ENCODE data around the gene LAMB2. TPM values are rescaled to one million over a fixed set of nuclear protein-coding genes. Genes with fewer than 3 reads are reported as not detected.

Gene LAMB2
- total RNA-seq, 1 experiment from 2014 or later: 97.2 TPM

- peaks cover 14% of the 10 kb centered on the region for H3K4me1 ChIP-seq (replicated peaks)
- H3K9me3 ChIP-seq (replicated peaks): no peaks in the 10 kb centered on the region
- peaks cover 93% of the 10 kb centered on the region for H3K36me3 ChIP-seq
- no peak overlapping the region for H3K27ac ChIP-seq
- no peaks in the 10 kb centered on the region for H3K27me3 ChIP-seq (replicated peaks)
- no peak for DNase-seq (ENCODE audit: low read depth in 1 of 2, low spot score in 2 of 2)
- H3K4me3 ChIP-seq: no peak overlapping the region
These were observed 10.4 kb downstream of the LAMB2 start for GRCh38 chr3:49122451-49122850.

GRCh38 chr3:49122022-49122421, 10.8 kb downstream of the LAMB2 start:
- DNase-seq (ENCODE audit: low read depth in 1 of 2, low spot score in 2 of 2): no peak
- H3K4me3 ChIP-seq: no peak overlapping the region
- peaks cover 93% of the 10 kb centered on the region for H3K36me3 ChIP-seq
- no peaks in the 10 kb centered on the region for H3K27me3 ChIP-seq (replicated peaks)
- no peak overlapping the region for H3K27ac ChIP-seq
- peaks cover 14% of the 10 kb centered on the region for H3K4me1 ChIP-seq (replicated peaks)
- H3K9me3 ChIP-seq (replicated peaks): no peaks in the 10 kb centered on the region

- H3K4me3 ChIP-seq: peak overlapping the region; percentile 82
- no peaks in the 10 kb centered on the region for H3K27me3 ChIP-seq (replicated peaks)
- no peaks in the 10 kb centered on the region for H3K9me3 ChIP-seq (replicated peaks)
- H3K4me1 ChIP-seq (replicated peaks): peaks cover 14% of the 10 kb centered on the region
- peaks cover 93% of the 10 kb centered on the region for H3K36me3 ChIP-seq
- DNase-seq (ENCODE audit: low read depth in 1 of 2, low spot score in 2 of 2): no peak
- H3K27ac ChIP-seq: no peak overlapping the region
These were observed 11.6 kb downstream of the LAMB2 start for GRCh38 chr3:49121132-49121736.

GRCh38 chr3:49120438-49121131, 12.3 kb downstream of the LAMB2 start, which contains the start of gene USP19:
TSS of gene USP19 (minus strand) at chr3:49120823. CDS start at chr3:49119145, 1,678 bp downstream.
- peaks cover 93% of the 10 kb centered on the region for H3K36me3 ChIP-seq
- H3K27ac ChIP-seq: peak within 1 kb of the TSS; percentile 72
- peak within 1 kb of the TSS; percentile 82 for H3K4me3 ChIP-seq
- H3K27me3 ChIP-seq (replicated peaks): no peaks in the 10 kb centered on the region
- H3K4me1 ChIP-seq (replicated peaks): peaks cover 14% of the 10 kb centered on the region
- peak; percentile 87 to 89 for DNase-seq (ENCODE audit: low read depth in 1 of 2, low spot score in 2 of 2)
- H3K9me3 ChIP-seq (replicated peaks): no peaks in the 10 kb centered on the region

- no peaks in the 10 kb centered on the region for H3K9me3 ChIP-seq (replicated peaks)
- peaks cover 14% of the 10 kb centered on the region for H3K4me1 ChIP-seq (replicated peaks)
- peak overlapping the region; percentile 72 for H3K27ac ChIP-seq
- H3K36me3 ChIP-seq: peaks cover 95% of the 10 kb centered on the region
- H3K4me3 ChIP-seq: peak overlapping the region; percentile 82
- H3K27me3 ChIP-seq (replicated peaks): no peaks in the 10 kb centered on the region
- peak in 1 of 2 experiments; percentile 3 for DNase-seq (ENCODE audit: low read depth in 1 of 2, low spot score in 2 of 2)
These were observed 12.8 kb downstream of the LAMB2 start for GRCh38 chr3:49120096-49120437.

GRCh38 chr3:49119439-49119838, 13.4 kb downstream of the LAMB2 start:
- H3K4me3 ChIP-seq: peak overlapping the region; percentile 82
- no peaks in the 10 kb centered on the region for H3K27me3 ChIP-seq (replicated peaks)
- no peak for DNase-seq (ENCODE audit: low read depth in 1 of 2, low spot score in 2 of 2)
- no peaks in the 10 kb centered on the region for H3K9me3 ChIP-seq (replicated peaks)
- peaks cover 14% of the 10 kb centered on the region for H3K4me1 ChIP-seq (replicated peaks)
- peaks cover 95% of the 10 kb centered on the region for H3K36me3 ChIP-seq
- no peak overlapping the region for H3K27ac ChIP-seq

- peaks cover 95% of the 10 kb centered on the region for H3K36me3 ChIP-seq
- no peak overlapping the region for H3K27ac ChIP-seq
- H3K4me3 ChIP-seq: no peak overlapping the region
- no peaks in the 10 kb centered on the region for H3K9me3 ChIP-seq (replicated peaks)
- no peak for DNase-seq (ENCODE audit: low read depth in 1 of 2, low spot score in 2 of 2)
- H3K4me1 ChIP-seq (replicated peaks): peaks cover 14% of the 10 kb centered on the region
- H3K27me3 ChIP-seq (replicated peaks): no peaks in the 10 kb centered on the region
These were observed 13.8 kb downstream of the LAMB2 start for GRCh38 chr3:49119036-49119435.

- Histone ChIP-seq H3K27me3 (replicated peaks) (no peaks in the 10 kb centered on the region), H3K36me3 (peaks cover 86% of the 10 kb centered on the region), H3K4me1 (replicated peaks) (no peaks in the 10 kb centered on the region), H3K9me3 (replicated peaks) (no peaks in the 10 kb centered on the region), H3K27ac (no peak overlapping the region), H3K4me3 (no peak overlapping the region)
- peak in 1 of 2 experiments; percentile 33 for DNase-seq (ENCODE audit: low read depth in 1 of 2, low spot score in 2 of 2)
These were observed 20.6 kb downstream of the LAMB2 start for GRCh38 chr3:49112262-49112661.

- H3K4me1 ChIP-seq (replicated peaks): no peaks in the 10 kb centered on the region
- H3K27ac ChIP-seq: no peak overlapping the region
- H3K36me3 ChIP-seq: peaks cover 77% of the 10 kb centered on the region
- H3K4me3 ChIP-seq: no peak overlapping the region
- DNase-seq (ENCODE audit: low read depth in 1 of 2, low spot score in 2 of 2): peak in 1 of 2 experiments; percentile 32
- no peaks in the 10 kb centered on the region for H3K27me3 ChIP-seq (replicated peaks)
- no peaks in the 10 kb centered on the region for H3K9me3 ChIP-seq (replicated peaks)
These were observed 21.5 kb downstream of the LAMB2 start for GRCh38 chr3:49111347-49111746.

- Histone ChIP-seq H3K4me3 (no peak overlapping the region), H3K27me3 (replicated peaks) (no peaks in the 10 kb centered on the region), H3K4me1 (replicated peaks) (no peaks in the 10 kb centered on the region), H3K36me3 (peaks cover 72% of the 10 kb centered on the region), H3K27ac (no peak overlapping the region), H3K9me3 (replicated peaks) (no peaks in the 10 kb centered on the region)
- no peak for DNase-seq (ENCODE audit: low read depth in 1 of 2, low spot score in 2 of 2)
These were observed 22.1 kb downstream of the LAMB2 start for GRCh38 chr3:49110780-49111179.

GRCh38 chr3:49108346-49108745, 24.5 kb downstream of the LAMB2 start:
- Histone ChIP-seq H3K9me3 (replicated peaks) (no peaks in the 10 kb centered on the region), H3K36me3 (peaks cover 55% of the 10 kb centered on the region), H3K4me1 (replicated peaks) (peaks cover 10% of the 10 kb centered on the region), H3K4me3 (no peak overlapping the region), H3K27me3 (replicated peaks) (no peaks in the 10 kb centered on the region), H3K27ac (no peak overlapping the region)
- DNase-seq (ENCODE audit: low read depth in 1 of 2, low spot score in 2 of 2): no peak

- peak; percentile 87 to 90 for DNase-seq (ENCODE audit: low read depth in 1 of 2, low spot score in 2 of 2)
- peak within 1 kb of the TSS; percentile 48 for H3K27ac ChIP-seq
- H3K9me3 ChIP-seq (replicated peaks): no peaks in the 10 kb centered on the region
- H3K4me1 ChIP-seq (replicated peaks): peaks cover 10% of the 10 kb centered on the region
- H3K36me3 ChIP-seq: peaks cover 61% of the 10 kb centered on the region
- H3K4me3 ChIP-seq: peak within 1 kb of the TSS; percentile 64
- H3K27me3 ChIP-seq (replicated peaks): no peaks in the 10 kb centered on the region
These were observed 28.2 kb downstream of the LAMB2 start, which contains the start of gene QARS1 for GRCh38 chr3:49104427-49105291. TSS of gene QARS1 (minus strand) at chr3:49104757. CDS start at chr3:49104733, 24 bp downstream.

- no peak for DNase-seq (ENCODE audit: low read depth in 1 of 2, low spot score in 2 of 2)
- H3K4me3 ChIP-seq: peak overlapping the region; percentile 64
- no peaks in the 10 kb centered on the region for H3K27me3 ChIP-seq (replicated peaks)
- H3K4me1 ChIP-seq (replicated peaks): peaks cover 10% of the 10 kb centered on the region
- H3K27ac ChIP-seq: peak overlapping the region; percentile 48; the same call in 1 of the 2 replicates
- H3K36me3 ChIP-seq: peaks cover 61% of the 10 kb centered on the region
- no peaks in the 10 kb centered on the region for H3K9me3 ChIP-seq (replicated peaks)
These were observed 28.8 kb downstream of the LAMB2 start for GRCh38 chr3:49104052-49104426.
